Hypothalamus (tissue), 51 donors: ENCODE results near the gene TMEFF1.
"Not testable (repeated sequence)": the region's sequence is repeated elsewhere in the genome, so short reads cannot be mapped to it uniquely, and the experiment has no call there.

Source experiments
- DNase-seq, 51 donors: peaks; one replicate each; lab custom pipeline; 2025; lab: John Stamatoyannopoulos, UW

TMEFF1 gene

GRCh38 chr9:100472788-100473275, at the start of gene TMEFF1:
TMEFF1 (plus strand) TSS chr9:100473149; CDS start chr9:100473545, 396 bp downstream.
- peak in 42 of 51 donors; percentile 10 to 83 (median 57) for DNase-seq

DNA sequence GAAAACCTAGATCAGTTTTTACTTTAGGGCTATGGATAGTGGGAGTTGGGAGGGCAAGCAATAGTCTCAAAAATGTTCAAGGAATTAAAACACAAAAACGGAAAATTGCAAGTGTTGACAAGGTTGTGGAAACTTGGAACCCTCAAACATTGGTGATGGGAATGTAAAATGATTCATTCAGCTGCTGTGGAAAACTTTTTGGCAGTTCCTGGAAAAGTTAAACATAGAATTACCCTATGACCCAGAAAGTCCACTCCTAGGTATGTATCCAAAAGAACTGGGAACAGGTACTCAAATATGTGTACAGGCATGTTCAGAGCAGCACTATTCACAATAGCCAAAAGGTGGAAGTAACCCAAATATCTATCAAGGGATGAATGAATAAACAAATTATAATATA, 47.2 kb upstream of the TMEFF1 start:
- no peak for DNase-seq

DNA sequence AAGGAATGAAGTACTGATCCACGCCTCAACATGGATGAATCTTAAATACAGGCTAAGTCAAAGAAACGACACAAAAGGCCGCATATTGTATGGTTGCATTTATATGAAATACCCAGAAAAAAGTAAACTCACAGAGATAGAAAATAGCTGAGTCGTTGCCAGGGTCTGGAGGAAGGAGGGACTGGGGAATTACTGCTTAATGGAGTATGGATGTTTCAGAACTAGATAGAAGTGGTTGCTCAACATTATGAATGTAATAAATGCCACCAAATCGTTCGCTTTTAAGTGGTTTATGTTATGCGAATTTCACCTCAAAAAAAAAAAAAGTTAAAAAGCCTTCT, 46.8 kb upstream of the TMEFF1 start:
- no peak for DNase-seq

GRCh38 chr9:100426530-100427365, 46.2 kb upstream of the TMEFF1 start, which contains the start of gene MSANTD3:
MSANTD3 (plus strand) TSS chr9:100427143; CDS start chr9:100441939, 14,796 bp downstream.
- DNase-seq: peak in 43 of 51 donors; percentile 5 to 76 (median 45)

GRCh38 chr9:100427366-100428263, 45.3 kb upstream of the TMEFF1 start:
- peak in 37 of 51 donors; percentile 11 to 76 (median 39) for DNase-seq

DNA sequence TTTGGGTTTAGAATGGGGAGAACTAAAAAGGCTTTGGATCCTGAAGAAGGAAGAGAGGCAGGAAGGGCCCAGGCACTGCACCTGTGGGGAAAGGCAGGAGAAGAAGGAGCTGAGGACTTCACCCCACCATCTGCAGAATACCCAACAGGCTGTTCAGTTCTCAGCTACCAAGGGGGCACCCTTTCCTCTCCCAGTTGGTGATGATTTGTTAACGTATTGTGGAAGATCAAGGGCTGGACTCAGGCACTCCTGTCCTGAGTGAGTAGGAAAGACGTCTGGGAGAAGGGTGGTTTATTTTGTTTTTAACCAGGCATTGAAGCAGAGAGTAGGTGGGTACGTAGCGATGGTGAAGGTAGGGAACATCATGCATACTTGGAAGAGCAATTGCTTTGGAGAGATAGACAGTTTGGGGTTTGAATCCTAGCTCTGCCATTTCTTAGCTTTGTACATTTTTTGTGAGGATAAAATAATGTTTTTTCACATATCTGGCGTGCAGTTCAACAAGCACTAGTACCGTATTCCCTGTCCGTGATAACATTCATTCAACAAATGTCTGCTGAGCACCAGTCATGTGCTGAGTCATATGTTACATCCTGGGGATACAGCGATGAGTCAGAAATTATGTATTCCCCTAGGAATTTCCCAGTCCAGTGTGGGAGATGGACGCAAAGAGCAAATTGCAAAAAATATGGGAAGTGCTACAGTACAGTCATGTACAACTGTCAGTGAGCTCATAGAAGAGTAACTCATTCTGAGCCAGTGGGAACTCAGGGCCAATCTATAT, 43.9 kb upstream of the TMEFF1 start:
- peak in 5 of 51 donors; percentile 3 to 44 (median 20) for DNase-seq

DNA sequence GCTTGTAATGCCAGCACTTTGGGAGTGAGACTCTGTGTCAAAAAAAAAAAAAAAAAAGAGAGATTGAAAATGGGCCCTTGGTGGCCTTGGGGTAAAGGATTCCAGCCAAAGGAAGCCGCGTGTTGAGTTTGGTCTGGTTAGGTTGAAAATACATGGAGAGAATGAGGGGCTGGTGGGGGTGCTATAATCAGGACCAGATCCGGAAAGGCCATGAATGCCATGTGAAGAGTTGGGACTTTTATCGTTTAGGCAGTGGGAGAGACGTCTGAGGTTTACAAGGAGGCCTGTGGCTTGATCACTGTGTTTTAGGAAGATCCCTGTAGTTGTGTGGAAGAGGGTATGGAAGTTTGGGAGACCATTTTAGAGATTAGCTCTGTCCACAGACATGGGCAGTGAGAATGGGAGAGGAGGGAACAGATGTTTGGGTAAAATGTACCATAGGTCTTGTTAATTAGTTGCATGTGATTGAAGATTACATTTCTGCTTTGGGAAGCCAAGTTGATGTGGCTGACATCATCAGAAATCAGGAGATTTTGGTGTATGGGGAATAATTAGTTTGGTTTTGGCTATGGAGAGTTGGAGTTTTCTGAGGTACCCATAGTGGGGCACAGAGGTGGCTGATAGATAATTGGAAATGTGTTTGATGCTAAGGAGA, 42.5 kb upstream of the TMEFF1 start:
- no peak for DNase-seq

- no peak for DNase-seq
Measured at GRCh38 chr9:100431886-100432285, 41.1 kb upstream of the TMEFF1 start.

DNA sequence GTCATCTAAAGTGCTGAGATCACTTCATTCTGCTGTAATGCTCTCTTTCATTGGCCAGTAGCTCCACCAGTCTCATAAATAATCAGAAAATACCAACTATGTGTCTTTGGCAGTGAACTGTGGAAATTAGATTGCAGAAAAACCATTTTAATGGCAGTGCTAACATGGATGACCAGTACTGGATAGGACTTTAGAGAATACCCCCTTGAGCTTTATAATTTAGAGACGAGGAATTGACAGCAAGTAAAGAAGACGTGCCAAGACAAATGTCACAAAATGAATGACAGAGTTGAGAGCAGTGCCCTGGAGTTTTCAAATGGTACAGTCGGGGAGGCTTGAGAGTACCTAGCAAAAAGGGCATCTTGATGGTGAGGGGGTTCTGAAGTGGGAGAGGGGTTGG, 40.2 kb upstream of the TMEFF1 start:
- DNase-seq: no peak

DNA sequence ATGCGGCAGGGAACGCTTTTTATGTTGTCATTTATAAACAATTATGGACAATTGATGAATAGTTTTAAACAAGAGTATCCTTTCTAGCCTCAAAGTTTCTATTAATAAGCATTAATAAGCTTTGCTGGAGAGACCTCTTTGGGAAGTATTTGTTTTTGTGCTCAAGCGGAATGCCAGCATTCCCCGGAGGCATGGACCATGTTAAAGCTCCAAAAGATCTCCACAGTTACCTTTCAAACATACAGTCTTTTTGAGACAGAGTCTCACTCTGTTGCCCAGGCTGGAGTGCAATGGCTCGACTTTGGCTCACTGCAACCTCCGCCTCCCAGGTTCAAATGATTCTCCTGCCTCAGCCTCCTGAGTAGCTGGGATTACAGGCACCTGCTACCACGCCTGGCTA, 36.4 kb upstream of the TMEFF1 start:
- no peak for DNase-seq

DNA sequence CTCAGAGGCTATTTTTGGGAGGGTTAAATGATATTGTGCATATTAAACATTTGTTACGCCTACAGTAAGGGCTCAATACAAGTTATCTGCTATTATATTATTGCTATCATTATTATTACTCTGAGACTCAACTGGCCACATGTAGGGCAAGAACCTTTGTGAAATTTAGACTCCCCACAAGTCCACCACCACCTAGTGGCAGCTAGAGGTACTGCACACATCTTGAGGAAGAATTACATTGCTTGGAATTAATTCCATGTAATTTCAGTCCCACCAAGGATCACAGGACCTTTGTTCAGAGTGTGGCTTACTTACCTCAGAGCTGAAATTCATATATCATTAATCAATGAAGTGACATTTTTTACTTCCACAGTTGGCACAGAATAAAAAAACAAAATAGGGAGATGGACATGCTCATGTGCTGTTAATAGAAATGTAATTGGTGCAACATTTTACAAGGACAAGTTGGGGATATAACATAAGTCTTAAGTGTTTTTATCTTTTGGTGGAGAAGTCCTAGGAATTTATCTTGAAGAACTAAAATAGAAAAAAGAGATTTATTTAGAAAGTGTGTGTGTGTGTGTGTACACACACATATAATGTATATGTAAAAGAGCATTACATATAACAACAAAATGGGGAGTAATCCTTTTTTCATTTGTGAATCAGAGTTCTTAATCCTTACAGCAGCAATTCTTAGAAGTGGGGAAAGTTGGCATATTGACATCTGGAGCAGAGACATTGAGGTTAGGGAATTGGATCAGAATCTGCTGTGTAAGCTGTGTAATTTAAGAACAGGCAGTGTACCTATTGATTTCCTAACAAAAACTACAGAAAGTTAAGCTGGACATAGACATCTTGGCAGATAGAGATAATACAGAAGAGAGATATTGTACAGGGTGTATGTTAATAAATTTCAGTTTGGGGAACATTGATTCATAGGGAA, 34.8 kb upstream of the TMEFF1 start:
- DNase-seq: peak in 33 of 51 donors; percentile 2 to 70 (median 30)

DNA sequence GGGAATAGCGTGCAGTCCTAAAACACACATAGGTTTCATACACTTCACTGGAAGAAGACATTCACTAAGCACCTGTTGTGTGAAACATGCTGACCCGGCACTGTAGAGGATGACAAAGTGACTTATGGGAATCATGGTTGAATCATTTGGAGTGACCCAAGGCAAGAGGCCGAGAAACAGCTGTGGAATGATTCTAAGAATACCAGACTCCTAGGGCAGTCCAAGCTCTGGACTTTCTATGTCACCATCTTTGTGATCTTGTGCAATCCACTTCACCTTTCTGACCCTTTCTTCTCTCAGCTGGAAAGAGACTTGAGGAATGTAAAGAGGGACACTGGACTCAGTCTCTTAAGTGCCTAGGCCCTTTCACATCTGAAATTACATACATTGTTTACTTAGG, 32.9 kb upstream of the TMEFF1 start:
- no peak for DNase-seq

- DNase-seq: not testable (repeated sequence)
Measured at GRCh38 chr9:100440487-100440886, 32.5 kb upstream of the TMEFF1 start.

DNA sequence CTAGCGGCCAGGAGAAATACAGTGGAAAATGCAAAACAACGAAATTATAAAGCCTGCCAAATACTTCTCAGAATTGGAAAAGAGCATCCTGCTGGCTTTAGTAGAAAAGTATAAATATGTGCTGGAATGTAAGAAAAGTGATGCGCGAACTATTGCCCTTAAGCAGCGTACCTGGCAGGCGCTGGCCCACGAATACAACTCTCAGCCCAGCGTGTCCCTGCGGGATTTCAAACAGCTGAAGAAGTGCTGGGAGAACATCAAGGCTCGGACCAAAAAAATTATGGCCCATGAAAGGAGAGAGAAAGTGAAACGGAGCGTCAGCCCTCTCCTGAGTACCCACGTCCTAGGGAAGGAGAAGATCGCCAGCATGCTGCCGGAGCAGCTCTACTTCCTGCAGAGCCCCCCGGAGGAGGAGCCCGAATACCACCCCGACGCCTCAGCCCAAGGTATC, 31.0 kb upstream of the TMEFF1 start:
- DNase-seq: no peak

- no peak for DNase-seq
Measured at GRCh38 chr9:100443781-100444768, 28.9 kb upstream of the TMEFF1 start.

GRCh38 chr9:100445161-100445902, 27.6 kb upstream of the TMEFF1 start:
- no peak for DNase-seq
